22Rv1 (cell line): ENCODE results near the gene MR1.

Experiments
- H3K27ac ChIP-seq: fragments of 450-650 bp; 2 replicates; pipeline ENCODE4 v1.5.1; 2017
- CTCF ChIP-seq: fragments of 450-650 bp; IDR thresholded peaks from 2 replicates; pipeline ENCODE4 v1.5.1; 2017; ENCODE audit warnings: mild to moderate bottlenecking
- ZFX ChIP-seq: fragments of 450-650 bp; IDR thresholded peaks from 2 replicates; pipeline ENCODE4 v1.6.1; 2017; ENCODE audit warnings: antibody characterized with exemption, borderline replicate concordance

MR1 gene

GRCh38 chr1:181010789-181011188, 23.0 kb upstream of the MR1 start:
- no peak overlapping the region for H3K27ac ChIP-seq
- no peak for TF ChIP-seq CTCF
- no peak for TF ChIP-seq ZFX

GRCh38 chr1:181011301-181012202, 22.2 kb upstream of the MR1 start:
- TF ChIP-seq CTCF (no peak), ZFX (no peak)

GRCh38 chr1:181012203-181012745, 21.5 kb upstream of the MR1 start:
- H3K27ac ChIP-seq, result no peak overlapping the region
- TF ChIP-seq CTCF (no peak), ZFX (no peak)

More at GRCh38 chr1:181011301-181012202, 22.2 kb upstream of the MR1 start:
- no peak overlapping the region for H3K27ac ChIP-seq

- TF ChIP-seq CTCF (no peak), ZFX (no peak)
- H3K27ac ChIP-seq, result no peak overlapping the region
Observed at GRCh38 chr1:181013144-181013543, 20.6 kb upstream of the MR1 start.

- no peak overlapping the region for H3K27ac ChIP-seq
- TF ChIP-seq CTCF, result no peak
- TF ChIP-seq ZFX, result no peak
Observed at GRCh38 chr1:181014477-181015250, 19.1 kb upstream of the MR1 start.

GRCh38 chr1:181015251-181015615, 18.6 kb upstream of the MR1 start:
- no peak for TF ChIP-seq ZFX
- no peak for TF ChIP-seq CTCF
- H3K27ac ChIP-seq, result no peak overlapping the region
